Stimulated activated CD8-positive, alpha-beta memory T cell treated with anti-CD3 and anti-CD28 coated beads, Interleukin-2, amount 100 ng/mL, for 1 hour (primary cell): ENCODE measurements around the gene FADS1.
A peak's percentile ranks its signal among the peaks of the same experiment; 100 is the strongest.

ENCODE experiments used
- DNase-seq, 2 donors: peaks; one replicate each; pipeline ENCODE4 v3.0.0-alpha.2; 2020; ENCODE audit warnings: low read depth in 2 of 2

The FADS1 gene

DNA sequence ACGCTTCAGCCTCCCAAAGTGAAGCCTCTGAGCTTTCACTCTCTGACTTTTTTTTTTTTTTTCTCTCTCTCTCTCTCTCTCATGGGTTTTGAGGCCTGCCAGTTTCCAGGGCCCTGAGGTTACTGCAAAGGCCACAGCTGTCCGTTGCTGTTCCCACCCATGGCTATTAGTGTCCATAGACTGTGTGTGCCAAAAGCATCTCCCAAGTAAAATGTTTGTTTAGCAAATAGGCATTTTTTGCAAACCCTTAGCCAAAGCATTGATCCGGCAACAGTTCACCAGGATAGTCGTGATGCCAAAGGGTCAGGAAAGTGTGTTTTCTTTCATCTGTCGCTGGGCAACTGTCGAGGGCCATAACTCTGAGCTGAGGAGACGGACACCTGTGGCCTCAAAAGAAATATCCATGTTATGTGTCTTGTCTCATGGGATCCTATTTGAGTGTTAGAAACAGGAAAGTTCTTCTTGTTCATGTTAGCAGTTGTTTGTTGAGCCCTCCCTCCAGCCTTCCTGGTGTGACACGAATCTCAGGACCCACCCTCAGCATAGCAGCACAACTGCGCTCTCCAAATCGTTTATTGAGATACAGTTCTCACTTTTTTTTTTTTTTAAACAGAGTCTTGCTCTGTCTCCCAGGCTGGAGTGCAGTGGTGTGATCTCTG, 29.7 kb upstream of the FADS1 start:
- no peak for DNase-seq

DNA sequence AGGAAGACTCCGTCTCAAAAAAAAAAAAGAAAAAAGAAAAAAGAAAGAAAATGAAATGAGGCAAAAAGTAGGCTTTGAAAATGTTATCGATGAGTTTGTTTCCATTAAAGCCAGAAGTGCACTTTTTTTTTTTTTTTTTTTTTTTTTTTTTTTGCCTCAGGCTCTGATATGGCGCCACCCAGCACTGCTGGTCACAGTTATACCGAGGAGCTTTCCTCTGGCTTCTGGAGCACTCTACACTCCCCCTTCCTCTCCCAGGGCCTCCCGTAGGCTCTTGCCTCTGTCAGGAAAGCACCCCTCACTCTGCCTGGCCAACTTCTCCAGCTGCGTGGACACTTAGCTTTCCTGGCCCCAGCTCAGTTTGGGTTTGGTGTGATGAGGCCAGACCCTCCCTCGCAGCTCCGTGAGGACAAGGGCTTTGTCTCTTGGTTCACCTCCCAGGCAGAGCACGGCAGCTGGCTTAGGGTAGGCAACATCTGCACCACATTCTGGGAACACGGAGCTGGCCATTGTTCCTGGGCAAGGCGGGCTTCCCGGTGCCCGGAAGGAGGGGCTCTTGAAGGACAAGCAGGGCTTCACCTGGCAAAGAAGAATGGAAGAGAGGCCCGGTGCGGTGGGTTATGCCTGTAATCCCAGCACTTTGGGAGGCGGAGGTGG, 28.2 kb upstream of the FADS1 start:
- no peak for DNase-seq

DNA sequence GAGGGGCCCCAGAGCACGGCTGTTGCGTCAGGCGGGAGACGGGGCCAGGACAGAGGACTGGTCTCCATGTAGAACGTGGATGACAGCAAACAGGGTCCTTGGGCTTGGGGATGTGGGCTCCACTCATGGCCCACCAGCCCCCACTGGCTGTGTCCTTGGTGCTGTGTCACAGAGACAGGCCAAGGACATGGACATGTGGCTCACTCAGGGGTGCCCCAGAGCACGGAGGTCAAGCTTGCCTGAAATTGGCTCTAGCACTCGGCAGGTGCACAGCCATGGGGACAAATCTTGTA, 25.7 kb upstream of the FADS1 start:
- no peak for DNase-seq

DNA sequence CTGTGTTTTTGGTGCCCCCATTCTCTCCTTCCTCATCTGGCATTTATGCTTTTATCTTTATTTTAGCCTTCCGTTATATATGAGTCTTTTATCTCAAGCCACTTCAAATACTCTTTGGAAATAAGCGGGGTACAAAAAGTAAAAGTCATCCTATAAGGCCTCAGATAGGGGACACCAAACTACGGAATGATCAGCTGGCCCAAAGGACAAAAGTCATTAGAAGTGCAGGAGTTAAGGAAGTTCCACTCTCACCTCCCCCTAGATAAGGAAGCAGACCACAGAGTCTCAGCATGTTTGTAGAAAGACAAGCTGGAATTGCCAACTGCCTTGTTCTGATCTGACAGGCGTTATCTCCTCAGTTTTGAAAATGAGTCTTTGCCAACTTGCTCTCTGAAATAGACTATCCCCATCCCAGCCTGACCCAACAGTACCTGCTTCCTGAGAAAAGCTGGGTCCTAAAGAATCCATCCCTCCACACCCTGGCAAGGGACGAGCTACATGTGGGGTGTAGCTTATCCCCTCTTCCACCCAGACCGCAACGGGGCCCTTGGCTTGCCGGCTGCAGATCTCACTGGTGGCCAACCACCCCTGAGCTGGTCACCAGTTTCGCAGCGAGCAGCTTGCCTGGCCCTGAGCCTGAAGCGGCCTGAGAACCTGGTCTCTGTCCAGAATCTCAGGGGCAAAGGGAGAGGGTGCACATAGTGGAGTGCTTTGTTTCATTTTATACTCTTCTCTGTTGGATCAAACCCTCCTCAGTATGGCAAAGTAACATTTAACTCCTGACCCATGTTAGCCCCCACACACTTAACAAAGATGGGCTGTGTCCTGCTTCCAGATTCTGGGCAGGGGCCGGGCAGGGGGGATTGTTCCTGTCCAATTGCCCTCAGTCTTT, 25.1 kb upstream of the FADS1 start:
- DNase-seq = no peak

DNA sequence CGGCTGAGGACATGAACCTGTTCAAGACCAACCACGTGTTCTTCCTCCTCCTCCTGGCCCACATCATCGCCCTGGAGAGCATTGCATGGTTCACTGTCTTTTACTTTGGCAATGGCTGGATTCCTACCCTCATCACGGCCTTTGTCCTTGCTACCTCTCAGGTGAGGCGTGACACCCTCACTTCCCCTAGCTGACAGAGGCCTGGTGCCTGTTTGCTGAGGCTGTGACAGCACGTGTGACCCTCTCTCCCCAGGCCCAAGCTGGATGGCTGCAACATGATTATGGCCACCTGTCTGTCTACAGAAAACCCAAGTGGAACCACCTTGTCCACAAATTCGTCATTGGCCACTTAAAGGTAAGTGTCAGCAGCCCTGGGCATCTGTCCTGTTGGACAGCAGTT, 23.6 kb upstream of the FADS1 start:
- no peak for DNase-seq

DNA sequence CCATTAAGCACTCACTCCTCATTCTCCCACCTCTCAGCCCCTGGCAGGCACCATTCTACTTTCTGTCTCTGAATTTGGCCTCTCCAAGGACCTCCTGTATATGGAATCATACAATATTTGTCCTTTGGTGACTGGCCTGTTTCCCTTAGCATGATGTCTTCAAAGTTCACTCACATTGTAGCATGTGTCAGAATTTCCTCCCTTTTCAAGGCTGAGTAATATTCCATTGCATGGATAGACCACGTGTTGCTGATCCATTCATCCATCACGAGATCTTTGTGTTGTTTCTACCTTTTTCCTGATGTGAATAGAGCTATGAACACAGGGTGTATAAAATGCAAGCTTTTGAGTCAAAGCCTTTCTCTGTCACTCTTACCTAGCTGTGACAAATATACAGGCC, 22.9 kb upstream of the FADS1 start:
- DNase-seq = no peak

DNA sequence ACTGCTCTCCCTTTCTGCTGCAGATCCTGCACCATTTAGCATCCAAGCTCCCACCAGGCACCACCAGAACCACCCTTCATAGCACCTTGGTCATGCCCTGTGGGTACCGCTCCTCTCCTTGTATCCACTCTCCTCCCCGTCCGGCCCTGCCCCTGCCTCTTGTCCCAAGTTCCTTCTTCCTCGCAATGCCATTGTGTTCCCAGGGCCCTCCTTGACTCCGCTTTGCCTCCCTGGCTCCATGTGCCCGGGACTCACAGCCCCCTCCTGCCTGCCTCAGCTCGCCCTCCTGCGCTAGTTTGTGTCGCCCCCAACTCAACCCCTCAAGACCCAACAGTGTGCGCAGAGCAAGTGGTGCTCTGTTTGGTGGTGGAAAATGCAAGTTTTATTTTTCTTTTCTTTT, 22.1 kb upstream of the FADS1 start:
- DNase-seq = no peak

DNA sequence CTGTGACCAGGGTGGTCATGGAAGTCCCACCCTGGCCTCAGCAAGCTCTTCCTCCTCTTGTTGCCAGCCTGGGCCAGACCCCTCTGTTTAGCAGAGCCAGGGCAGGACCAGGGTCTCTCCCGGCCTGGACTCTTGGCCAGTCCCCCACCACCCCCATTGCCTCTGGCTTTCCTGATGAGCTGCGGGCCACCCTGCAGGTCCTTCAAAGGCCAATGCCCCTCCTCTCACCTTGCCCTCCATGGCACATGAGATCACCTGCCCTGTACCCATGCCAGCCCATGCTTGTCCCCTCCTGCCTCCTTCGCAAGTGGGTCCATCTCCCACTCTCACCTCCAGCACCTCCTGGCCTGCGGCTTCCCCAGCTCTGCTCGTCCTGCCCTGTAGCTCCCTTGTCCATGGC, 21.7 kb upstream of the FADS1 start:
- DNase-seq = no peak

DNA sequence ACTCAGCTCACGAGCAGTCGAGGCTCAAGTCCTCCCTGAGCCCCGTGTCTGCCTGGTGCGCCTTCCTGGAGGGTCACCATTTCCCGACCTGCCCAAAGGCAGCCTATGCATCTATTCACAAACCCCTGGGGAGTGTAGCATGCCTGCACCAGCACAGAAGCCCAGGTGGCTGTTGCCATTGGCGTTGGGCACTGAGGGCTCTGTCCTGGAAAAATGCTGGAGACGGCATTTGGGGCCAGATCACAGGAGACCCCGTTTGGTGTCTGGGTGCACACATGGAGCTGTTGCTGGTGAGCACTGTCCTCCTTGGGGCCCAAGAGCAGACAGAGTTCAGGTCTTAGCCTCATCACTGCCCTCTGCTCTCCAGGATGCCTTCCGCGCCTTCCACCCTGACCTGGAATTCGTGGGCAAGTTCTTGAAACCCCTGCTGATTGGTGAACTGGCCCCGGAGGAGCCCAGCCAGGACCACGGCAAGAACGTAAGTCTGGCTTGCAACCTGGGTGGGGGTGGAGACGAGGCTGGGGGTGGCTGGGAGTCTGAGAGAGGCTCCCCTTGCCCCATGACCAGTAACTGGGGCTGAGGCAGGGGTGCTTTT, 20.7 kb upstream of the FADS1 start:
- no peak for DNase-seq

DNA sequence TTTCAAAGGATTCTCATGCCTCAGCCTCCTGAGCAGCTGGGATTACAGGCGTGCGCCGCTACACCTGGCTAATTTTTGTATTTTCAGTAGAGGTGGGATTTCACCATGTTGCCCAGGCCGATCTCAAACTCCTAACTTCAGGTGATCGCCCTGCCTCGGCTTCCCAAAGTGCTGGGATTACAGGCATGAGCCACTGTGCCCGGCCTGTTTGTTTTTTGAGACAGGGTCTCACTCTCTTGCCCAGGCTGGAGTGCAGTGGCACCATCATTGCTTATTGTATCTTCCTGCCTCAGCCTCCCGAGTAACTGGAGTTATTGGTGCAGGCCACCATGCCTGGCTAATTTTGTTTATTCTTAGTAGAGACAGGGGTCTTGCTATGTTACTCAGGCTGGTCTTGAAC, 19.4 kb upstream of the FADS1 start:
- no peak for DNase-seq

DNA sequence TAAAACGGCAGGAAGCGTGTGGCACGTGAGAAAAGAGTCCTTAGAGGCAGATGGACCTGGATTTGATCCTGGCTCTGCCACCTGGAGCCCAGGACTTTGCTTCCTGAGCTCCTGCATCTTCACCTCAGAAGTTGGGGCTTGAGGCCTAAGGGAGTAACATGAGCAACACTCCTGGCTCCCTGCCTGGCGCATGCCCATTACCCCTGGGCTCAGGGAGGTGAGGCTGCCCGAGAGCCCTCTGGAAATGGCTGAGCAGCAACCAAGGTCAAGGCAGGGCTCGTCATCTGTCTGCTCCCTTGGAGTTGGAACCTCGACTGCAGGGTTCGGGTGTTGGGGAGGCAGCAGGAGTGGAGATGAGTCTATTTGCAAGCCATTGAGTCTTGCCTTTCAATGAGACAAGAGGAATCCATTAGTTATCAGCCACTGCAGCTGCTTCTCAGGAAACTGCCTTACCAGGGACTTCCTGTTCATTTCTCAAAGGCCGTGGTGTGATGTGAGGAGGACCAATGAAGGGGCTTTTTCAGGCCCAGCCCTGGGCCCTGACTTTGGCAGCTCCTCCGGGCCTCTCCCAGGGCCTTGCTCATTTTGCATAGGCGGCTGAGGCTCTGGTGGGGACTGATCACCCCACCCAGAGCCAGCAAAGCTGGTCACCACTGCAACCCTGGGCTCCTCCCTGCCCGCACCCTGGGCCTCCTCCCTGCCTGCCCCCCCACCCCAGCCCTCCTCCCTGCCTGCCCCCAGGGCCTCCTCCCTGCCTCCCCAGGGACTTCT, 17.7 kb upstream of the FADS1 start:
- no peak for DNase-seq

DNA sequence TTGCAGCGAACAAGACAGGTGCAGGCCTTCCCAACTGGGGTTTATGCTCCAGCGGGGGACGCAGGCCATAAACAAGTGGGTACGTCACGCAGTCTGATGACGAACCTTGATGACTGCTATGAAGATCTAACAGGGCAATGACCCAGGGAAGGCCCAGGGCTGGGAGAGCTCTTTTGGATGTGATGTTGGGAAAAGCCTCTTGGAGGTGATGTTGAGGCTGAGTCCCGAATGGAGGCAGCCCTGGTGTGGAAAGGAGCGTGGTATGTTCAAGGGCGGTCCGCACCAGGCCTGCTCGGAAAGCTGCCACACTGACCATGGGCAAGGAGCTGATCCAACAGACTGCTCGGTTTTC, 17.1 kb upstream of the FADS1 start:
- DNase-seq = no peak

DNA sequence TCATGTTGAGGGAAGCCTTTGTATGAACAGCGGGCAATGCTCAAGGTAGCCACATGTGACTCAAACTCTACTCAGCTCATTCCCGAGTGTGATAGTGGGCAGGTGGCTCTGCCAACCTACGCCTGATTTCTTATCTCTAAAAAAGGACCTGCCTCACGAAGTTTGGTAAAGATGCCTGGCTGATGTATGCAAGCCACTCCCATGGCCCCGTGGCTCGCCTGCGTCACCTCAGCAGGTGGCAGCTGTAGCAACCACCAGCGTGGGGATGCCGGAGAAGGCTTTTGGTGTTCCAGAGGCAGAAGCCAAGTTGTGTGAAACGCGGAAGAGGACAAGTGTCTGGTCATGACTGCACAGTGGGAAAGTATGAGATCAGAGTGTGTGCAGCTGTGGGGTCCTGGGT, 16.7 kb upstream of the FADS1 start:
- no peak for DNase-seq

DNA sequence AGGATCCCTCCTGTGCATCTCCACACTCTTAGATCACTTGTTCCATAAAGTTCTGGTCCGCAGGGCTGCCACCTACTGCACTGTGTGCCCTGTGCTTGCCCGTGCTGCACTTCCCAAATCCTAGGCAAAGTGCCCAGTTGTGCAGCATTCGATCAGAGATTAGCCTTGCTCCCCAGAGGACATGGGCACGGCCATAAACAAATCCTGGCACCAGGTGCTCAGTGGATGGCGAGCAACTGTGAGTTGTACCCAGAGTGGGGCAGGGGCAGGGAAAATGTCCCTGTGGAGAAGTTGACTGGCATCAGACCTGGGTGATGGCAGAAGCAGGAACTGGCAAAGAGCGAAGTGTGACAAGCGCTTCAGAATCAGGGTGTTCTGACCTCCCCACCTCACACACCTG, 16.0 kb upstream of the FADS1 start:
- no peak for DNase-seq

DNA sequence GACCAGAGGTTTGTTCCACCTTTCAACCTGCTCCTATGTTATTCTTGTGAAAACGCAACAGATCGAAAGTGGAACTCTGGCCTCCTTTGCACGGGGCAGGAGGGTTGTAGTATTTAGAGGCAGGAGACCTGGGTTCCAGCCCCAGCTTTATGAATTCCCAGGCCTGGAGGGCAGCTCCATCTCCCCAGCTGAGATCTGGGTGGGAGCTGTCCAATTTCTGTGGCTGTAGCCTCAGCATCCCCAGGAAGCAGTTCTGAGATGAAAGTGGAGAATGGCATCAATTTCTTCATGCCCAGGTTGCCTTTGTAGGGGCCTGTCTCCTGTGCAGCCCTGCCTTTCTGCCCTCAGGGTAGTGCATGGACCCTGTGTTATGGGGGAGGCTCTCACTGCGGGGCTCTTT, 15.4 kb upstream of the FADS1 start:
- DNase-seq = no peak

DNA sequence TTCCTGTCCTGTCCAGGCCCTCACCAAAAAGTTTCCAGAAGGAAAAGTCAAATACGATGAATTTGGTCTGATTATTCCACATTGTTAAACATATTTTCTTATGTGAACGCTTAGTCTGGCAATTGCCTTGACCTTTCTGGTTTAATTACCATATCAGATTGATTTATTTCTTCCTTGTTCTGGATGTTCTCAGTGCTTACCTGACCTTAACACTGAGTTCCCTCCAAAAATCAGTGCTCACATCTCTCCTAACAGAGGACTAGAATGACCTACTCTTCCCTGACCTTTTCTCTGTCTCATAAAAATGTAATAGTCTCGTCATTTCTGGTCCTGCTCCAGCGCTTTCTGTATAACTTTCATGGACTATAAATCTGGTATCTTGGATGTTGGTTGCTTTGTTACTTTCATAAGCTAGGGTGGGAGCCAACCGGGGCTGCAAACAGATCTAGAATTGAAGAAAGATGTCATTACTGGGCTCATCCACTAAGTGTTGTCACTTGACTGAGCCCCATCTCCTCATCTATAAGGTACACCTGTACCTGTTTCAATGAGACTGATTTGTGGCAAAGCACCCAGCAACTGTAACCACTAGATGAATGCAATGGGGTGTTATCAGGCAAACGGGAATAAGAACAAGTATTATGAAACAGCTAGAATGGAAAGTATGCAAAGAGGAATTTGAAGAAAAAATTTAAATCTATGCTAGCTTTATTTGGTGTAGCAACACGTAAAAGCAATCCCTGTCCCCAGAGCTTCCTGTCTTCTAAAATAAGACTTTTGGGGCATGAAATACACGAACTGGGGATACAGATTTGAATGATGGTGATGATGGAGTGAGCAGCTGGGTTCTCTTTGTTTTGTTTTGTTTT, 13.7 kb upstream of the FADS1 start:
- no peak for DNase-seq

DNA sequence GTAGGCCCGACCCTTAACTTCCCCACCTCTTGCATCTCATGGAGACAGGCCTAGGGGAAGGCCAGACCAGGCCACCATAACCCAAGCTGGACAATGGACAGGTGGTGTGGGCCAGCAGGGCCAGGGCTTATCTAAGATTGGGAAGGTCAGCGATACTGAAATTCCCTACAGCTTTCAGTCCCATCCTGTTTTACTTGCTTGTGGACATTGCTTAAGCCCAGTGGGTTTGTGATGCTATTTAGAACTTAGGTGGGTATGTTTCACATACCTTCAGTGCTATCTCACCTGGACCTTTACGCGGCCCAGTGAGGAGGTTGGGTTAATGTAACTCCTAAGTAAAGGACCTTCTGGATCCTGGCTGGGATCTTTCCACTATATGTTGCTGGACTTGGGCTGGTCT, 13.0 kb upstream of the FADS1 start:
- DNase-seq = no peak

DNA sequence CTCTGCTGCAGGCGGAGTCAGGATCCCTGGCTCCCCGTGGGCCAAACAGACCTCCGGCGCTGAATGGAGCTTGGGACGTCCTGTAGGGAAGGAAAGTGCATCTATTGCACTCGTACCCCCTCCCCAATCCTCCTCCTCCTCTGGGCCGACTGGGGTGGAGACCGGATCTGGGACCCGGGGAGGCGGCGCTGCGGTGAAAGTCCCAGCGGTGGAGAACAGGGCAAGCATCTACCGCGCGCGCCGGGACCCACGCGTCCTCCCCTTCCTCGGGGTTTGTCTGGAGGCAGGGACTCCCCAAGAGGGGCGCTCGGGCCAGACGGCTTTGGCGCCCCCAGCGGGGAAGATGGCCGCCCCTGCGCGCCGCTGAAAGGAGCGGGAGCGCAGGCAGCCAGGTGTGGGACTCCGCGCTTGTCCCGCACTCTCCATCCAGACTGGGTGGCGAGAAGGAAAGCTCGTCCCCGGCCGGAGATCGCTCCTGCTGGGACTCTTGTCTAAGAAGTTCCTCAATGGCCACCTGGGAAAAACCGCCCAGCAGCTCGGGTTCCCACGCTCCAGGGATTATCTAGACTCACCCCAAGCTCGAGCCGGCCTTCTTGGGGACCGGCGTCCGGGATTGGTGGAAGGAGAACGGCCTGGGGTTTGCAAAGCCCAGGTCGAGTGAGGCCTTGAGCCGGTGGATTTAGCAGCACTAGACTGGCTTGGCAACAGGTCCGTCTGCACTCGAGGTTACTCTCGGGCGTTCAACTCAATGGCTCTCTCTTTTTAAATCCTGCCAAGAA, 12.0 kb upstream of the FADS1 start:
- DNase-seq = no peak

DNA sequence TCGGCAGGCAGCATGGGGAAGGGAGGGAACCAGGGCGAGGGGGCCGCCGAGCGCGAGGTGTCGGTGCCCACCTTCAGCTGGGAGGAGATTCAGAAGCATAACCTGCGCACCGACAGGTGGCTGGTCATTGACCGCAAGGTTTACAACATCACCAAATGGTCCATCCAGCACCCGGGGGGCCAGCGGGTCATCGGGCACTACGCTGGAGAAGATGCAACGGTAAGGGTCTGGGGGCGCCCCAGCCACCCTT, 11.5 kb upstream of the FADS1 start:
- no peak for DNase-seq

DNA sequence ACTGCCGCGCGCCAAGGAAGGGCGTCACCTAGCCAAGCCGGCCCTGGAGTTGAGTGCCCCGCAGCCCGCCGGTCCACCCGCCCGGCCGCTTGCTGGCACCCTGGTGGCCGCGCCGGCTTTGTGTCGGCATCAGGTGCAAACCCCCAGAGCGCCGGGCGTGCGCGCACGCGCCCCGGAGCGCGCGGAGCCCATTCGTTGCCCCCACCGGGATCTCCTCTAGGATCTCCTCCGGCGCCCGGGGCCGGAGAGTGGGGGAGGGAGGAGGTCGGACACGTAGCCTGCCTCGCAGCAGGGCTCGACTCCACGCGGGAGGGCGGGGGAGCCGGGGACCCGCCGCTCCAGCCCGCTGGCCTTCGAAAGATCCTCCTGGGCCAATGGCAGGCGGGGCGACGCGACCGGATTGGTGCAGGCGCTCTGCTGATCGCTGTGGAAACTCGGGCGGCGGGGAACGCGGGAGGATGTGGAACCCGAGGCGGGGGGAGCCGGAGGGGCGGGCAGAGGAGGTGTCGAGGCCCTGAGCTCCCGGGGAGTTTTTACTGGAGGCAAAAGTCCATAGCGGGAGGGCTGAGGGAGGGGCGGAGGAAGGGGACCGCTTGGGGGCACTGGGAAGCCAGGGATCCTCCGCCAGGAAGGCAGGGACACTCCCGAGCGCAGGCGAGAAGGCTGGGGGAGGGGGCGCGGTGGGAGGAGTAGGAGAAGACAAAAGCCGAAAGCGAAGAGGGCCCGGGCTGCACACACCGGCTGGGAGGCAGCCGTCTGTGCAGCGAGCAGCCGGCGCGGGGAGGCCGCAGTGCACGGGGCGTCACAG, 11.0 kb upstream of the FADS1 start, which contains the start of gene FADS2:
Gene FADS2, plus strand, starts transcription at position 730 of the 808 bp plus-strand sequence. CDS start 91 bp downstream, outside the sequence.
- peak in 1 of 2 donors; percentile 44 for DNase-seq
